OCI-M2 (cell line): ENCODE data around the gene AGBL4.
"Not testable (repeated sequence)": the region's sequence is repeated elsewhere in the genome, so short reads cannot be mapped to it uniquely, and the experiment has no call there.

ENCODE experiments used
- DNase-seq: peaks from one replicate; lab custom pipeline; 2025; ENCODE audit not compliant: unreplicated experiment; lab: John Stamatoyannopoulos, UW

Gene AGBL4

GRCh38 chr1:49051647-49052046, 972.1 kb downstream of the AGBL4 start:
- DNase-seq, result no peak

GRCh38 chr1:49050041-49050440, 973.7 kb downstream of the AGBL4 start:
- no peak for DNase-seq

GRCh38 chr1:49048188-49048587, 975.6 kb downstream of the AGBL4 start:
- no peak for DNase-seq

- DNase-seq, result no peak
Observed at GRCh38 chr1:49046305-49046704, 977.4 kb downstream of the AGBL4 start.

GRCh38 chr1:49045371-49045770, 978.4 kb downstream of the AGBL4 start:
- no peak for DNase-seq

GRCh38 chr1:49036700-49037099, 987.1 kb downstream of the AGBL4 start:
- no peak for DNase-seq

GRCh38 chr1:49028396-49028795, 995.4 kb downstream of the AGBL4 start:
- DNase-seq, result no peak

- no peak for DNase-seq
Observed at GRCh38 chr1:49026230-49026811, 997.4 kb downstream of the AGBL4 start.

GRCh38 chr1:49016030-49016977, 1007.5 kb downstream of the AGBL4 start:
- no peak for DNase-seq

GRCh38 chr1:49013079-49013478, 1010.7 kb downstream of the AGBL4 start:
- no peak for DNase-seq

GRCh38 chr1:49002981-49003380, 1020.8 kb downstream of the AGBL4 start:
- DNase-seq, result not testable (repeated sequence)

GRCh38 chr1:48999321-48999720, 1024.4 kb downstream of the AGBL4 start:
- DNase-seq, result no peak

- no peak for DNase-seq
Observed at GRCh38 chr1:48996311-48996710, 1027.4 kb downstream of the AGBL4 start.

GRCh38 chr1:48988633-48989197, 1035.0 kb downstream of the AGBL4 start:
- DNase-seq, result no peak

GRCh38 chr1:48979940-48980339, 1043.8 kb downstream of the AGBL4 start:
- no peak for DNase-seq

GRCh38 chr1:48978413-48978812, 1045.3 kb downstream of the AGBL4 start:
- no peak for DNase-seq

- no peak for DNase-seq
Observed at GRCh38 chr1:48977273-48977672, 1046.5 kb downstream of the AGBL4 start.

- DNase-seq, result no peak
Observed at GRCh38 chr1:48969971-48970370, 1053.8 kb downstream of the AGBL4 start.

GRCh38 chr1:48967318-48967717, 1056.4 kb downstream of the AGBL4 start:
- DNase-seq, result no peak

- DNase-seq, result no peak
Observed at GRCh38 chr1:48966583-48966982, 1057.2 kb downstream of the AGBL4 start.

GRCh38 chr1:48960320-48960719, 1063.4 kb downstream of the AGBL4 start:
- no peak for DNase-seq

GRCh38 chr1:48955774-48956173, 1068.0 kb downstream of the AGBL4 start:
- DNase-seq, result no peak
